ENCODE results near the gene SAV1. TPM values are rescaled to one million over a fixed set of nuclear protein-coding genes. Genes with fewer than 3 reads are reported as not detected.

SAV1 gene
- total and polyA plus RNA-seq, 2 of the 4 experiments (the other 2 are of a cell fraction), result 17.0 to 18.8 TPM

GRCh38 chr14:50603565-50603964 lies 64.5 kb downstream of the SAV1 start:
- peak overlapping the region; percentile 17; the same call in 1 of the 2 replicates for H4K5ac ChIP-seq (ENCODE audit: low read depth, low read length)
- dilution Hi-C loops (cut with HindIII; ENCODE audit: low sequenced_read_pairs, unreplicated experiment), result no loop called here
- H4K91ac ChIP-seq (ENCODE audit: insufficient read depth, low read depth, low read length), result no peak overlapping the region
- TF ChIP-seq MAFK (IDR thresholded peaks at IDR 0.05; ENCODE audit: low read depth, low read length), result no peak
- peak; percentile 67 for TF ChIP-seq NFE2L2 (IDR thresholded peaks at IDR 0.05; ENCODE audit: low read depth, low read length)
- H2BK5ac ChIP-seq (ENCODE audit: low read depth, low read length, poor library complexity, severe bottlenecking), result no peak overlapping the region
- no peak overlapping the region for H3K4me3 ChIP-seq (ENCODE audit: insufficient read depth, low read depth, low read length)
- no peak overlapping the region; the same call in 1 of the 2 replicates for H3K9ac ChIP-seq (ENCODE audit: low read depth, low read length)
- CTCF ChIA-PET, result interaction anchor here (0.7 kb wide), 1 partner anchor 402 kb away, joined by 3 read pairs; no protein-coding TSS in a partner anchor
- no peak overlapping the region; the same call in 1 of the 2 replicates for H3K18ac ChIP-seq (ENCODE audit: low read depth, low read length)
- H3K4me2 ChIP-seq (ENCODE audit: low read depth, low read length), result no peak overlapping the region; the same call in 1 of the 2 replicates
- no peak overlapping the region for H3K14ac ChIP-seq (replicated peaks; ENCODE audit: low read depth, low read length)
- H2BK15ac ChIP-seq (ENCODE audit: low read depth, low read length), result no peak overlapping the region
- H2BK20ac ChIP-seq (ENCODE audit: low read depth, low read length), result no peak overlapping the region
- peak; percentile 43 for DNase-seq
- no peaks in the 10 kb centered on the region for H3K27me3 ChIP-seq (ENCODE audit: control insufficient read depth, insufficient read depth, low read length)
- H2AK5ac ChIP-seq (ENCODE audit: low read depth, low read length), result no peak overlapping the region
- no CpG with 5 or more reads among the region's 2 CpGs for WGBS, 2 experiments (ENCODE audit: extremely low coverage in 2 of 2, insufficient read length in 1 of 2)
- H4K8ac ChIP-seq (ENCODE audit: low read depth in 2 of 2, low read length in 2 of 2), result no peak overlapping the region; a peak in 1 of 4 replicates
- no peak overlapping the region for H3K56ac ChIP-seq (ENCODE audit: extremely low read depth, insufficient read depth, low read length)
- H2AFZ ChIP-seq (replicated peaks; ENCODE audit: low read length, poor library complexity), result no peak overlapping the region
- H3K4me1 ChIP-seq (ENCODE audit: control insufficient read depth, insufficient read depth, low read length), result peaks cover 1% of the 10 kb centered on the region; the same call in 1 of the 2 replicates
- H3K23ac ChIP-seq (ENCODE audit: low read depth, low read length), result no peak overlapping the region
- intact Hi-C loops (cut with micrococcal nuclease), result no loop called here
- H3K79me1 ChIP-seq (ENCODE audit: low read depth in 1 of 2, low read length in 2 of 2), result no peaks in the 10 kb centered on the region
- H3K9me3 ChIP-seq (ENCODE audit: control insufficient read depth, insufficient read depth, low read length), result no peaks in the 10 kb centered on the region
- no peak overlapping the region for H2AK9ac ChIP-seq (replicated peaks; ENCODE audit: low read depth, low read length, poor library complexity)
- H4K20me1 ChIP-seq (ENCODE audit: insufficient read depth, low read length), result no peaks in the 10 kb centered on the region
- ATAC-seq (ENCODE audit: low read depth), result no peak; the same call in 1 of the 2 replicates
- in situ Hi-C loops (cut with MboI; ENCODE audit: low sequenced_read_pairs), result no loop called here
- BruUV-seq (replicated peaks), result no TSS peak
- H3K4ac ChIP-seq (ENCODE audit: low read depth, low read length), result no peak overlapping the region
- H3K36me3 ChIP-seq (ENCODE audit: control insufficient read depth, insufficient read depth, low read length), result no peaks in the 10 kb centered on the region
- no peak overlapping the region for H3K27ac ChIP-seq (ENCODE audit: insufficient read depth, low read length)
- H2BK120ac ChIP-seq (ENCODE audit: low read depth, low read length), result no peak overlapping the region
- H3K9me1 ChIP-seq (ENCODE audit: insufficient read depth, low read length), result no peaks in the 10 kb centered on the region; the same call in 1 of the 2 replicates
- POLR2A ChIA-PET (ENCODE audit: unreplicated experiment), result no interaction called here
